Hematopoietic multipotent progenitor cell treated with erythropoietin and hydrocortisone succinate and interleukin-3 and kit ligand, for 15 days (in vitro differentiated cells): Measurements from ENCODE around the gene ALDH9A1.
"Not testable (repeated sequence)": the region's sequence is repeated elsewhere in the genome, so short reads cannot be mapped to it uniquely, and the experiment has no call there.

Source experiments
- DNase-seq: peaks from one replicate; pipeline ENCODE4 v3.0.0-alpha.2; 2015; ENCODE audit warnings: low spot score

Gene ALDH9A1

GRCh38 chr1:165645654-165646366 lies 52.6 kb downstream of the ALDH9A1 start:
- peak; percentile 94 for DNase-seq

- DNase-seq: no peak
Measured at GRCh38 chr1:165644064-165644735, 54.2 kb downstream of the ALDH9A1 start.

- DNase-seq: no peak
Measured at GRCh38 chr1:165641231-165641987, 57.0 kb downstream of the ALDH9A1 start.

- DNase-seq: peak; percentile 3
Measured at GRCh38 chr1:165639821-165640623, 58.3 kb downstream of the ALDH9A1 start.

- not testable (repeated sequence) for DNase-seq
Measured at GRCh38 chr1:165638211-165638610, 60.2 kb downstream of the ALDH9A1 start.

- DNase-seq: peak; percentile 2
Measured at GRCh38 chr1:165637427-165637826, 60.9 kb downstream of the ALDH9A1 start.

- DNase-seq: no peak
Measured at GRCh38 chr1:165635823-165636222, 62.5 kb downstream of the ALDH9A1 start.

GRCh38 chr1:165635329-165635728 lies 63.0 kb downstream of the ALDH9A1 start:
- DNase-seq: no peak

GRCh38 chr1:165634154-165634921 lies 64.0 kb downstream of the ALDH9A1 start:
- DNase-seq: no peak

GRCh38 chr1:165633614-165634013 lies 64.7 kb downstream of the ALDH9A1 start:
- DNase-seq: no peak

- no peak for DNase-seq
Measured at GRCh38 chr1:165632491-165632890, 65.9 kb downstream of the ALDH9A1 start.

- no peak for DNase-seq
Measured at GRCh38 chr1:165632152-165632469, 66.3 kb downstream of the ALDH9A1 start.

GRCh38 chr1:165631342-165632151 lies 66.8 kb downstream of the ALDH9A1 start:
- peak; percentile 85 for DNase-seq

GRCh38 chr1:165630629-165631341 lies 67.6 kb downstream of the ALDH9A1 start, which contains the start of gene MGST3:
Gene MGST3, plus strand, starts transcription at chr1:165631234. Its CDS starts 18,614 bp downstream, at chr1:165649848.
- peak; percentile 97 for DNase-seq

GRCh38 chr1:165629848-165630628 lies 68.3 kb downstream of the ALDH9A1 start:
- no peak for DNase-seq

- no peak for DNase-seq
Measured at GRCh38 chr1:165629151-165629550, 69.2 kb downstream of the ALDH9A1 start.

- DNase-seq: no peak
Measured at GRCh38 chr1:165628147-165628822, 70.1 kb downstream of the ALDH9A1 start.

- no peak for DNase-seq
Measured at GRCh38 chr1:165624441-165624840, 73.9 kb downstream of the ALDH9A1 start.
